NOMO-1 (cell line): ENCODE results near the gene TMEM50B.
A peak's percentile ranks its signal among the peaks of the same experiment; 100 is the strongest.
"Not testable (repeated sequence)": the region's sequence is repeated elsewhere in the genome, so short reads cannot be mapped to it uniquely, and the experiment has no call there.

ENCODE experiments used
- DNase-seq, 2 experiments: peaks; one replicate each; lab custom pipeline; 2025; ENCODE audit not compliant: unreplicated experiment in 2 of 2; lab: John Stamatoyannopoulos, UW

TMEM50B gene

DNA sequence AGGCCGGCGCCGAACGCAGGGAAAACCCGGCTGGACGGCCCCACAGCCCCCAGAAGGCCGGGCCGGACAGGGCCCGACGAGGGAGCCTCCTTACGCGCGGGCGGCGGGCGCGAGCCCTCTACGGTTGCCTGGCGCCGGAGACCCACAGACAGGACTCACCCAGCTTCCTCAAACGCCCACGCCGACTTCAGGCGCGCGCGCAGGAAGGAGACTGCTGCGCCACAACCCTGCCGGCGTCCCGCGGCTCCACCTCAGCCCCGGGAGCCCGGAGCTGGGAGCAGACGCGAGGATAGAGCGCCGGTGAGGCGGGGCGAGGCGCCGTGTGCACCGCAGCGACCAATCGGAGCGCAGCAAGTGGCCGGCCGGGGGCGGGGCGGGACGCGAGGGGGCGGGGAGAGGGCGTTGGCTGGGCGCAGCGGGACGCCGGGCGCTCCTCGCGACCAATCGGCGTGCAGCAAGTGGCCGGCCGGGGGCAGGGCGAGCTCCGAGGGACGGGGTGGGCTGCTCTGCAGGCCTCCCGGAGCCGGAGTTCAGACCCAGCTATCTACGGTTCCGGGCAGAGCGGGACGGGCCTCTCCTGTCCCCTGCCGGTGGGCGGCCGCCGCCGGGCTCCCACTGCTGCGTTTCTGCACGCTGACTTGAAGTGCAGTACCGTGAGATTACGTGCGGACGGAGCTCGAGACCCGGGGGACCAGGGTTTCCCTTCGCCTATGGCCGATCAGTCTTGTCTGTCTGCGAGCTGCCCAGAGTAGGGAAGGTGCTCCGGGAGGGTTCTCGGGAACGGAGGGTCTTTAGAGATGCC is at the start of gene TMEM50B:
Gene TMEM50B (minus strand): TSS at position 296 of the 802 bp plus-strand sequence. CDS start 11,089 bp downstream, outside the sequence.
- peak; percentile 94 to 97 for DNase-seq

DNA sequence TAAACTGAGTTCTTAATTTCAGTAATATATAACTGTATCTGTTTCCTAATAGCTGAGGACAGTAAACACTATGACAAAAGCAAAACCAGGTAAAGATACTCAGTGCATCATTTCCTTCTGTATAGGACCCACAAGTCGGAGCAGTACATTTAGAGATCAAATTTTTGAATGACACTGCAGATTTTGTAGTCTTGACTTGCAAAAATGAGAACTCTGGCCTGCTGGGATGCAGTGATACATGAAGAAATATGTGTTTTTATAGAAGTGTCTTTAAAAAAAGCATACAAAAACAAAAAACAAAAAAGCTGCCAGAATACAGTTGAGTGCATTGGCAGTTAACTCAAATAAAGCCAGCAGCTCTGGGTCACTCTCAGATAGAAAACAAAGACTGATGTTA is 43.2 kb upstream of the TMEM50B start:
- DNase-seq, result no peak

DNA sequence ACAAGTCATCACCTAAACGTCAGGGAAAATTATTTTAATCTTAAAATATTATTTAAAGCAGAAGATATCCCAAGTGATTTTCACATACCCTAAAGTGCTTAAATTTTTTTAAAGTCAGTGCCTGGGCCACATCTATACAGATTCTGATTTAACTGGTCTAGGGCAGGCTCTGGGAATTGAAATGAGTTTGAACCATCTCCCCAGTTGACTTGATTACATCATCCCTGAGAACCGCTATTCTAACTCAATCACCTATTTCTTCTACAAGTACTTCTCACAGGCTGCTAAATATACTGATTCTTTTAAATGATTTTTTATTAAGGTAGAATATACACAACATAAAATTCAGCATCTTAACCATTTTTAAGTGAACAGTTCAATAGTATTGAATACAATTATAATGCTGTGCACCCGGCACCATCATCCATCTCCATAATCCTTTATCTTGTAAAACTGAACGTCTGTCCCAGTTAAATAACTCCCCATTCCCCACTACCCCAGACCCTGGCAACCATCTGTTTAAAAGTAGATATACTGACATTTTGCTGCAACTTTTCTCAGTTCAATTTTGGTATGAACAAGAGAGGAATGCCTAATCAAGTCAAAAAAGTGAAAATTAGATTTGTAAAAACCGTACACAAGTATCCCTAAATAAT is 42.7 kb upstream of the TMEM50B start:
- no peak for DNase-seq

DNA sequence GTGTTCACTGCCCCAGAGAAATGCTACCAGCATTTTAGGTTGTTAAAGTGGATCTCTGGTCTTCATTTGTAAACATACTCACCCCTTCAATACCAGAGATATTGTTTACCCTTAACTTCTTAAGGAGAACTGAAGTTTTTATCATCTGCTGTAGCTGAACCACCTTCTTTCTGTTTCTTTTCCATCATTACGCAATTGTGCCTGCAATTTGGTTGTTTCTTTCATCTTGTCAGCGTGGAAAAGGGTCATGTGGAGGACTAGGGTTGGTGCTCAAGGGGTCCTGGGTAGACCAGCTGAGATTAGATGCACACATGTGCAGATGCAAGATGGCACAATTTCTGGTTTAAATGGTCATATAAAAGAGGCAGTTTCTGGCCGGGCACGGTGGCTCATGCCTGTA is 39.1 kb upstream of the TMEM50B start:
- DNase-seq, result no peak

DNA sequence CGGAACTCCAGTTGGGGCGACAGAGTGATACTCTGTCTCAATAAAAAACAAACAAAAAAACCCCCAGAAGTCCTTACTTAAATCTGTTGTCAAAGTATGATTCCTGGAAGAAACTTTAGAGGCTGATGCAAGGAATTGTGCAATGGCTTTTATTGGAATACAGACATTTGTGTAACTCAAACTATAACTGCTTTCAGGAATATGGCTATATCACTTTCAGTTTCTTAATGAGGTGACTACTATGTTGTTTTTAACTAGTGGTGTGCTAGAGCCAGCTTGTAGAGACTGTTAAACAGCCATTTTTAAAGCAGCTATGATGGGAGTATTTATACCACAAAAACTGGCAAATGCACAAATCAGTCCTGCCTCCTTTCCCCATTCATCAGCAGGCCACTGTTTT is 34.5 kb upstream of the TMEM50B start:
- DNase-seq, result no peak

DNA sequence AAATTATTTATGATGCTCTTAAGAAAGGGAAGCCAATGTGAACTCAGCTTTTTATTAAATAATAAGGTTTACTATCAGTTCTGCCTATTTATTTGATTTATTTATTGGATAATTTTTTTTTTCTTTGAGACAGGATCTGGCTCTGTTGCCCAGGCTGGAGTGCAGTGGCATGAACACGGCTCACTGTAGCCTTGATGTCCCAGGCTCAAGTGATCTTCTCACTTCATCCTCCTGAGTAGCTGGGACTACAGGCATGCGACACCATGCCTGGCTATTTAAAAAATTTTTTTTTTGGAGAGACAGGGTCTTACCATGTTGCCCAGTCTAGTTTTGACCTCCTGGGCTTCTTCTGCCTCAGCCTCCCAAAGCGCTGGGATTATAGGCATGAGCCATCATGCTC is 32.7 kb upstream of the TMEM50B start:
- DNase-seq, result no peak

DNA sequence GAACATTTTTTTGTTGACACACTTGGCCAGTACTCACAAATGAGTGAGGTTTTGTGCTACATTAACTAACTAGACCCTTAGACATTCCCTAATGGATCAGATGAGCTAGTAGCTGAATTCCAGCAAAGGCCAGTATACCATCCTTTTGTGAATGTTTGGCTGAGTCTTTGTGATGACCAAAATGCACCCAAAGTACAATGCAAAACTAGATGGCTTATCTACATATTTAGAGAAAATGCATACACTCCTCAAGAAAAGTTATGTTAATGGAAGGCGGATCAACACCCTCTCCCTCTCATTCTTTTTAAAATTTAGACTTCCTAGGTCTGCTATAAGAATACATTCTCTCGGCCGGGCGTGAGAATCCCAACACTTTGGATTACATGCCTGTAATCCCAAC is 31.9 kb upstream of the TMEM50B start:
- DNase-seq, result no peak

DNA sequence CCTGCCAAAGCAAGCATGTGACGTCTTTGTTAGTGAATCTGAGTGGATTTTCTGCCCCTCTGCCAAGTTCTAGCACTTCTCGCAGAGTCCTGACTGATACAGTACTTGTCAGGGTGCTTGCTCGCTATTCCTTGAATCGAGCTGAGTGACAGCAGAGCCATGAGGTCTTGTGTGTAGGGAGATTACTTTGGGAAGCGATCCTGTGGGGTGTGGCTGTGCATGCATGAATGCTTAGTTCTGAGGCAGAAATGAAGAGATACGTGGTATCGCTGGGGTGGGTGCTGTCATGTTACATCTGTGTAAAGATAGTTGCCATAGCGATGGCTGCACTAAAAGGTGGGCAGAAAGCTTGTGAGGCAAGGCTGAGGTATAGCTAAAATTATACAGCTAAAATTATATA is 31.1 kb upstream of the TMEM50B start:
- DNase-seq, result no peak

DNA sequence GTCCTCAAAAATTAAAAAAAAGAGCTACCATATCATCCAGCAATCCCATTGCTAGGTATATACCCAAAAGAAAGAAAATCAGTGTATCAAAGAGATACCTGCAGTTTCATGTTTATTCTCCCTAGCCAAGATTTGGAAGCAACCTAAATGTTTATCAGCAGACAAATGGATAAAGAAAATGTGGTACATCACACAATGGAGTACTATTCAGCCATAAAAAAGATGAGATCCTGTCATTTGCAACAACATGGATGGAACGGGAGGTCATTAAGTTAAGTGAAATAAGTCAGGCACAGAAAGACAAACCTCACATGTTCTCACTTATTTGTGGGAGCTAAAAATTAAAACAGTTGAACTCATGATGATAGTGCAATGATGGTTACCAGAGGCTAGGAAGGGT is 27.2 kb upstream of the TMEM50B start:
- not testable (repeated sequence) for DNase-seq

DNA sequence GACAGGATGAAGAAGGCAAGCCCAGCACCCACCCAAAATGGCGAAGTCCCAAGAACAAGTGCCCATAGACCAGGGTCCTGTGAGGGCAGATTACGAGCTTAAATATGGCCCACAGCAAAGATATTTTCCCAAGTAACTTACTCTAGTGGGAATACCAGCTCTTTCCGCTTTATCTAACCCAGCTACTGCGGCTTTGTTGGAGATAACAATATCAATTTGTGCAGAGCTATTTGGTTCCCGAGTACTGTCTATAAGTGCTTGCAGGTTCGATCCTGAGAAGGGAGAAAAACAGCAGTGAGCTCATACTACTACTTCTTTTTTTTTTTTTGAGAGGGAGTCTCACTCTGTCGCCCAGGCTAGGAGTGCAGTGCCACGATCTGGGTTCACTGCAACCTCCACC is 26.1 kb upstream of the TMEM50B start:
- DNase-seq, result no peak

DNA sequence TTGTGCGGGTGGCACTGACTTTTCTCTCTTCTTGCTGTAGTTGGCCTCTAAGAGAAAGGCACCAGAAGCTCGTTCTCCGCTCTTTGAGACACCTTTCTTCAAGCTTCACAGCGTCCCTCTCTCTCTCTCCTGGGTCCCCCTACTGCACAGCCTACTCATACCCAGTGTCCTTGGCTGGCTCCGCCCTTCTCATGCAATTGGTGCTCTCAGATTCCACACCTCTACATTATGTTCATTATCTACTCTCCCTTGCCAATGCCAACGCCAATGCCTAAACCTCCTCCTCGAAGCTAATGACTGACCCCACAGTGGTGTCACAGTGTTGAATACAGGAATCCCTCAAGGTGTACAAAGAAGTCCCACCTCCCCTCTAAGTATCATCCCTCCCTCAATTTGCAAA is 16.6 kb upstream of the TMEM50B start:
- no peak for DNase-seq

DNA sequence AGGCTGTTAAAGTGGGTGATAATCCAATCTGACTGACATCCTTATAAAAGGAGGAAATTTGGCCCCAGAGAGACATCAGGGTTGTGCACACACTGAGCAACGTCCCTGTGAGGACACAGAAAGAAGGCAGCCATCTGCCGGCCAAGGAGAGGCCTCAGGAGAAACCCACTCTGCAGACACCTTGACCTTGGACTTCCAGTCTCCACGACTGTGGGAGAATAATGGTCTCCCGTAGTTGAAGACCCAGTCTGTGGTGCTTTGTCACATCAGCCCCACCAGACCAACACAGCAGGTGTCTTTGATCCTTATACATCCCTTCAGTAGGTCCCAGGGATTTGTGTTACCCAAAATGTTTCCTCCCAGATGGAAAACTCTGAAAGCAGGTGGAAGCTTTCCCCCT is 16.0 kb upstream of the TMEM50B start:
- DNase-seq, result no peak

DNA sequence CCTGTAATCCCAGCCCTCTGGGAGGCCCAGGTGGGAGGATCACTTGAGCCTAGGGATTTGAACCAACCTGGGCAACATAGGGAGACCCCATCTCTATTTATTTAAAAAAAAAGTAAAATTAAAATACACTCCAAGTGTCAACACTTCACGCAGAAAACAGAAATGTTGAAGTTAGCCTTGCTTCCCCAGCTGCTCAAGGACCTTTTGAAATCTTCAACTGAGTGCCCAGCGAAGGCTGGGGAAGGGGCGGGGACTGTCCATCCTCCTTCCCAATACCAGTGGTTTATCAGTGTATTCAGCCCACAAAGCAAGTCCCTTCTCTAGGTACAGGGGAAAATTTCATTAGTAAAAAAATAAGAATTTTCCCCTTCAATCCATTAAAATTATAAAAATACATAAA is 14.0 kb upstream of the TMEM50B start:
- no peak for DNase-seq

DNA sequence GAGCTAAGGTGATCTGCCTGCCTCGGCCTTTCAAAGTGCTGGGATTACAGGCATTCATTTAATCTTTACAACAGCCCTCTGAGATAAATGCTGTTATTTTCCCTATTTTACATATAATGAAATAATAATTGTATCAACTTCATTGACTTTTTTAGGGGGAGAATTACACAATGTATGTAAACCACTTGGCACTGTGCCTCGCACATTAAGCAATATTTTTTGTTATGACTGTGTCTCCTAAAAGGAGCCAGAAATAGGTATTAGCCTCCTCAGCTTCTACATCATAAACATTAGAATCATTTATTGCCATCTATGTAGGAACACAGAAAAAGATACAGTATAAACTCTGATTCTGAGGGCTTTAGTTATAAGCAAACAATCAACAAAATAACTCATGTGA is 12.8 kb upstream of the TMEM50B start:
- peak; percentile 13 to 46 for DNase-seq

DNA sequence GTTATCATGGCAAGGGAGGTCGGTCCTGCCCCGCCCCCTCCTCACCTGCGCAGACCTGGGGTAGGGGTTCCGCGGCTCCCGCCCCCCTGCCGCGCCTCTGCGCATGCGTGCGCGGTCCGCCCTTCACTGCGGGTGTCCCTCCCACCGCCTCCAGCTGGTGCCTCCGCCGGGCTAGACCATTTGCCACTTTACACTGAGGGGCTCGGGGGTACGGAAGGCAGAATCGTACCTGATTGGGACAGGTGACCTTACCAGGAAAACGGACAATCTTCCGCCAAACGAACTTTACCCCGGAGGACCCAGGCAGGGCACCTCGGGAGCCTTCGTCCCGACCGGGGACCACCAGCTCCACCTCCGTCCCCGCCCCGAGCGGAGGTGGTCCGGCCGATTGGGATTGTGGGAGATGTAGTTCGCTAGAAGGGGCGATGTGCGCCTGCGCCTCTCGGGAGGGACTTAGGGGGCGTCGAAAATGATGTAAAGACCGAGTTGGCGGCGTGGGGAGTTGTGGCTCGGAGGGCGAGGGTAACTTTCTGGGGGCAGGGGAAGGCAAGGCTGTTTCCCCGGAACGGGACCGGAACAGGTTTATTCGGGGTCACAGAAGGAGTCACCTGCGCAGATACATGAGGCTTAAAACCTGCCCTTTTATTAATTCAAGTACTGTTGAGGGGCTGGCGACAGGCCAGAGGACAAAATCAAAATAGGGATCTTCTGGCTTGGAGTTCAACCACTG is 11.8 kb upstream of the TMEM50B start, which contains the start of gene DNAJC28:
Gene DNAJC28 (minus strand): TSS at position 344 of the 730 bp plus-strand sequence. CDS start 2,323 bp downstream, outside the sequence.
- peak; percentile 84 to 87 for DNase-seq

DNA sequence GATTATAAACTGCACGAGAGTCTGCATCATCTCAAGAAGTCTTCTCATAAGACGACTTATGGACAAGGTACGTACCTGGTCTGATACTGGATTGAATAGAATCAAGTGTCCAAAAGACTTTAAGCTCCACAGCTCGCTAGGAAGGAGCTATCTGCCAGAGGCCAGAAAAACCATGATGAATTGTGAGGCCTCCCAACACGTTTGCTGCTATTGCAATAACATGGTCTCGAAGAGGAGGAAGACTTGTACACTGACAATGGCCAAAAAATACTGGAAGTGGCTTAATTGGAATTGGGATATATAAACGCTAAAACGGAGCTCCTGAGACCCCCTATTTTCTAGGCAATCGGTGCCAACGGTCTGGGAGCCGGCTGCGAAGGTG is 11.2 kb upstream of the TMEM50B start:
- DNase-seq, result peak in 1 of 2 experiments; percentile 23

DNA sequence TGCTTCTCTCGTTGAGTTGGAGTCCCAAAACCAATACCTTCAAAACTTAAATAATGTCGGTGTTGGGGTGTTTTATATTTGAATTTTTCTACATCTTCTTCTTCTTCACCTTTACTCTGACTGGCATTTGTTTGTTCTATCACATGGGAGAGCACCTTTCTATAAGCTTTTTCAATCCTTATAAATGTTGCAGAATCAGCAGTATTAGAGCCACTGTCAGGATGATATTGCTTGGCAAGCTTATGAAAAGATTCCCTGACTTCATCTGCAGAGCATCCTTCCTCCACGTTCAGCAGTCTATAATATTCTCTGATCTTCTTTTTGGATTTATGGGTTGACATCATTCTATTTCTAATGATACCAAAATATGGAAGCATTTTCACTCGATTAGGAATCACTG is 9.2 kb upstream of the TMEM50B start:
- DNase-seq, result no peak

DNA sequence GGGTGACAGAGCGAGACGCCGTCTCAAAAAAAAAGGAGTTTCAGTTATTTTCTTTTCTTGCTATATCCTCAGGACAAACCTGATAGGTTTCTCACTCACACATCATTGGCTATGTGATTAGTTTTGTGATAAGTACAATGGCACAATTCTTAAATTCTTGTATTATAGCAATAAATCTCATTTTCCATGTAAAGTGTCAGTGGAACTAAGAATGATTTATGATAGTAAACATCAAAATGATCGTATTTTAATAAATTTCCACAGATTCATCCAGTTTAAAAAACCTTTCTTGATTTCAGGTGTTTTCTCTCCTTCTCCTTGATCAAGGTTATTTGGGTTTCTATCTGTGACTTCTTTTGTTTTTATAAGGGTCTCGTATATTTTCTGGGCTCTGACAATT is 8.2 kb upstream of the TMEM50B start:
- DNase-seq, result no peak

DNA sequence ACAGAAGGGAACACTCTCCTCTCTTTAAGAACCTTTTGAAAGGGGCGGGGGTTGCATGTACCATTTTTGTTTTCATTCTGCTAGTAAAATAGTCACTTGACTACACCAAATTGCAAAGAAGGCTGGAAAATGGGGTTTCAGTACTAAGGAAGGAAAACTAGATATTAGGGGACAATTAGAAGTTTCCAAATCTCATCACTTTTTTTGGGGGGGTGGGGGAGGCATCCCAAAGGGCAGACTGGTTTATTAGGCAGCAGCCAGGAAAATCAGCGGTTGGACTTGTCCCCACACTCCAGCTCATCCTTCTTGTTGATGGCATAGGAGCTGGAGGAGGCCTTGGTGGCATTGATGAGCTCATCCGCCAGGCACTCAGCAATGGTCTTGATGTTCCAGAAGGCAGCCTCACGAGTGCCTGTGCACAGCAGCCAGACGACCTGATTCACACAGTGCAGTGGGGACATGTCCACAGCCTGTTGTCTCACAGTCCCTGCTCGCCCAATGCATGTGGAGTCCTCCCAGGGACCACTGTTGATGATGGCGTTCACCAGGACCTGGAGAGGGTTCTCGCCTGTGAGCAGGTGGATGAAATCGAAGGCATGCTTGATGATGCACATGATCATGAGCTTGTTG is 1.7 kb upstream of the TMEM50B start:
- no peak for DNase-seq

DNA sequence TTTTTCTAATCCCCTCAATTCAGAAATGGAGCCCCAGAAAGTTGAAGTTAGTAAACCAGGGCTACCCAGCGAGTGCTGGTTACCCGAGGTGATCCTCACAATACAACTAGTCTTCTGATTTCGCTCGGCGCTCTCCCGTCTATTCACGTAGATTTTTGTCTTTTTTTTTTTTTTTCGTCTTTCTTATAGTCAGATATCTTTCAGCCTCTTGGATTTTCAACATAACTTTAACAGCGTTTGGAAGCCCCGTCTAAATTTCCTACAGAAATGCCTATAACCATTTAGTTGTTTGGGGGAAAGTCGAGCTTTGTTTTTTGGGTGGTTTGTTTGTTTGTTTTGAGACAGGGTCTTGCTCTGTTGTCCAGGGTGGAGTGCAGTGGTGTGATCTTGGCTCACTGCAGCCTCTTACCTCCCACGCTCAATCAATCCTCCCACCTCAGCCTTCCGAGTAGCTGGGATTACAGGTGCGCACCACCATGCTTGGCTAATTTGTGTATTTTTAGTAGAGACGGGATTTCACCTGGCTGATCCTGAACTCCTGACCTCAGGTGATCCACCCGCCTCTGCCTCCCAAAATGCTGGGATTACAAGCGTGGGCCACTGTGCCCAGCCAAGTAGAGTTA is 818 bp upstream of the TMEM50B start:
- DNase-seq, result no peak
